Smooth muscle cell (in vitro differentiated cells): ENCODE measurements around the gene CDYL. TPM values are rescaled to one million over a fixed set of nuclear protein-coding genes. Genes with fewer than 3 reads are reported as not detected.
A peak's percentile ranks its signal among the peaks of the same experiment; 100 is the strongest.

Experiments
- DNase-seq: peaks from one replicate; lab custom pipeline; 2025; ENCODE audit not compliant: unreplicated experiment; lab: John Stamatoyannopoulos, UW
- H2AFZ ChIP-seq: fragments of 200-600 bp; sonication (generic); 2 replicates; pipeline ENCODE4 v1.6.0; 2016; ENCODE audit warnings: antibody characterized with exemption, low read depth, mild to moderate bottlenecking
- H3F3A ChIP-seq: fragments of 200-600 bp; sonication (generic); 2 replicates; pipeline ENCODE4 v1.6.0; 2017; ENCODE audit warnings: antibody characterized with exemption, low read depth
- H3K27ac ChIP-seq: fragments of 200-600 bp; sonication (generic); 2 replicates; pipeline ENCODE4 v1.5.1; 2016; ENCODE audit warnings: low read depth, mild to moderate bottlenecking
- H3K27me3 ChIP-seq: fragments of 200-600 bp; sonication (generic); 2 replicates; pipeline ENCODE4 v1.6.1; 2016; ENCODE audit warnings: low read depth, mild to moderate bottlenecking
- H3K36me3 ChIP-seq: fragments of 200-600 bp; sonication (generic); 2 replicates; pipeline ENCODE4 v1.5.1; 2016; ENCODE audit warnings: low read depth
- H3K4me1 ChIP-seq: fragments of 200-600 bp; sonication (generic); 2 replicates; pipeline ENCODE4 v1.5.1; 2016; ENCODE audit warnings: low read depth
- H3K4me2 ChIP-seq: fragments of 200-600 bp; sonication (generic); 2 replicates; pipeline ENCODE4 v1.6.0; 2016; ENCODE audit warnings: mild to moderate bottlenecking
- H3K4me3 ChIP-seq: fragments of 200-600 bp; sonication (generic); 2 replicates; pipeline ENCODE4 v1.5.1; 2016; ENCODE audit warnings: mild to moderate bottlenecking
- H3K79me2 ChIP-seq: fragments of 200-600 bp; sonication (generic); 2 replicates; pipeline ENCODE4 v1.6.0; 2016; ENCODE audit warnings: low read depth, mild to moderate bottlenecking
- H3K9ac ChIP-seq: fragments of 200-600 bp; sonication (generic); 2 replicates; pipeline ENCODE4 v1.6.0; 2016; ENCODE audit warnings: low read depth
- H3K9me3 ChIP-seq: fragments of 200-600 bp; sonication (generic); replicated peaks from 2 replicates; pipeline ENCODE4 v1.5.1; 2016; ENCODE audit warnings: low read depth
- H4K20me1 ChIP-seq: fragments of 200-600 bp; sonication (generic); 2 replicates; pipeline ENCODE4 v1.6.0; 2016; ENCODE audit warnings: low read depth
- WGBS: methylation state at CpG from one replicate; pipeline ENCODE4 v1.1.7; 2016; ENCODE audit warnings: low lambda C conversion rate; 5-methylcytosine and 5-hydroxymethylcytosine counted together
- polyA plus RNA-seq: library from polyadenylated mRNA; unstranded; fragments of >200 nt; fragmentation: Nextera tagmentation; extraction: Ambion mirVana; gene quantifications from 2 replicates; pipeline ENCODE4 v1.2.1, GENCODE V29; 2016
- total RNA-seq: library from RNA; depleted of rRNA; stranded (reverse); fragments of >200 nt; gene quantifications from 2 replicates; pipeline ENCODE4 v1.2.3, GENCODE V29; 2014
- TF ChIP-seq, protein P1 (sequence below): fragments of 200-600 bp; sonication (generic); IDR thresholded peaks from 2 replicates; pipeline ENCODE4 v1.5.1; 2017; ENCODE audit warnings: borderline replicate concordance, mild to moderate bottlenecking, antibody characterized with exemption; ENCODE audit not compliant: insufficient read depth, poor library complexity, severe bottlenecking

The CDYL gene, protein sequence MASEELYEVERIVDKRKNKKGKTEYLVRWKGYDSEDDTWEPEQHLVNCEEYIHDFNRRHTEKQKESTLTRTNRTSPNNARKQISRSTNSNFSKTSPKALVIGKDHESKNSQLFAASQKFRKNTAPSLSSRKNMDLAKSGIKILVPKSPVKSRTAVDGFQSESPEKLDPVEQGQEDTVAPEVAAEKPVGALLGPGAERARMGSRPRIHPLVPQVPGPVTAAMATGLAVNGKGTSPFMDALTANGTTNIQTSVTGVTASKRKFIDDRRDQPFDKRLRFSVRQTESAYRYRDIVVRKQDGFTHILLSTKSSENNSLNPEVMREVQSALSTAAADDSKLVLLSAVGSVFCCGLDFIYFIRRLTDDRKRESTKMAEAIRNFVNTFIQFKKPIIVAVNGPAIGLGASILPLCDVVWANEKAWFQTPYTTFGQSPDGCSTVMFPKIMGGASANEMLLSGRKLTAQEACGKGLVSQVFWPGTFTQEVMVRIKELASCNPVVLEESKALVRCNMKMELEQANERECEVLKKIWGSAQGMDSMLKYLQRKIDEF
- total RNA-seq (34.5 and 49.9 TPM in 2 replicates), polyA plus RNA-seq (28.7 and 37.2 TPM in 2 replicates)

- Histone ChIP-seq H3K4me2 (peak within 1 kb of the TSS; percentile 89), H3F3A (peaks cover 20% of the 10 kb centered on the region), H3K36me3 (no peaks in the 10 kb centered on the region), H3K79me2 (peaks cover 41% of the 10 kb centered on the region), H2AFZ (peak within 1 kb of the TSS; percentile 81), H3K4me3 (peak within 1 kb of the TSS; percentile 66), H3K9me3 (peaks cover 8% of the 10 kb centered on the region), H3K9ac (peak within 1 kb of the TSS; percentile 62), H3K4me1 (peaks cover 27% of the 10 kb centered on the region), H4K20me1 (peaks cover 37% of the 10 kb centered on the region), H3K27ac (peak within 1 kb of the TSS; percentile 80), H3K27me3 (no peaks in the 10 kb centered on the region)
- TF ChIP-seq, protein P1, sequence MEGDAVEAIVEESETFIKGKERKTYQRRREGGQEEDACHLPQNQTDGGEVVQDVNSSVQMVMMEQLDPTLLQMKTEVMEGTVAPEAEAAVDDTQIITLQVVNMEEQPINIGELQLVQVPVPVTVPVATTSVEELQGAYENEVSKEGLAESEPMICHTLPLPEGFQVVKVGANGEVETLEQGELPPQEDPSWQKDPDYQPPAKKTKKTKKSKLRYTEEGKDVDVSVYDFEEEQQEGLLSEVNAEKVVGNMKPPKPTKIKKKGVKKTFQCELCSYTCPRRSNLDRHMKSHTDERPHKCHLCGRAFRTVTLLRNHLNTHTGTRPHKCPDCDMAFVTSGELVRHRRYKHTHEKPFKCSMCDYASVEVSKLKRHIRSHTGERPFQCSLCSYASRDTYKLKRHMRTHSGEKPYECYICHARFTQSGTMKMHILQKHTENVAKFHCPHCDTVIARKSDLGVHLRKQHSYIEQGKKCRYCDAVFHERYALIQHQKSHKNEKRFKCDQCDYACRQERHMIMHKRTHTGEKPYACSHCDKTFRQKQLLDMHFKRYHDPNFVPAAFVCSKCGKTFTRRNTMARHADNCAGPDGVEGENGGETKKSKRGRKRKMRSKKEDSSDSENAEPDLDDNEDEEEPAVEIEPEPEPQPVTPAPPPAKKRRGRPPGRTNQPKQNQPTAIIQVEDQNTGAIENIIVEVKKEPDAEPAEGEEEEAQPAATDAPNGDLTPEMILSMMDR: no peak
- DNase-seq: peak; percentile 97
- WGBS: 0% methylated on average over 12 of the region's 55 CpGs
These were observed at the start of gene CDYL for GRCh38 chr6:4776131-4776492. TSS of gene CDYL (plus strand) at chr6:4776404. CDS start at chr6:4776784, 380 bp downstream.

GRCh38 chr6:4726645-4727044 is 49.6 kb upstream of the CDYL start:
- Histone ChIP-seq H4K20me1 (no peaks in the 10 kb centered on the region), H3K27ac (no peak overlapping the region), H3K9ac (no peak overlapping the region), H3K4me2 (no peak overlapping the region), H3K4me3 (no peak overlapping the region), H3K27me3 (no peaks in the 10 kb centered on the region), H2AFZ (no peak overlapping the region), H3K79me2 (no peaks in the 10 kb centered on the region), H3K4me1 (peaks cover 8% of the 10 kb centered on the region), H3F3A (peaks cover 11% of the 10 kb centered on the region), H3K9me3 (no peaks in the 10 kb centered on the region), H3K36me3 (no peaks in the 10 kb centered on the region)
- no peak for DNase-seq
- 95% methylated on average over 1 of the region's 1 CpG for WGBS
- TF ChIP-seq, protein P1: no peak

DNA sequence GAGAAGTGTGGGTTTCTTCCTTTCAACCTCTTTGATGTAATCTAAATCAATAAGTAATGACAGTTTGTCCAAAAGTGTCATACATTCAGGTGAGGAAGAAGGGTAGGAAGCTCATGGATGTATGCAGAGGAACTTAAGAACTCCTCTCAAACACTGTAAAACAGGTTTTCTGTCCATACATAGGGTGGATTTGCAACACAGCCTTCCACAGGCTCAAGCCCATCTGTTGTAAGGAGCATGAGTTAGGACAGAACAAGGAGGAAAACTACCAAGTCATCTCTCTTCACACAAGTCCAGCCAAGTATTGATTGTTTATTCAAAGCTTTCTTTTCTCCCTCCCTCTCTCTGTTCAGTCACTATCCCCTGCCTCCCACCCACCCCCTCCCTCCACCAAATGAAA is 49.0 kb upstream of the CDYL start:
- H3F3A ChIP-seq: peaks cover 11% of the 10 kb centered on the region
- H3K27me3 ChIP-seq: no peaks in the 10 kb centered on the region
- H3K27ac ChIP-seq: peak overlapping the region; percentile 67
- no peaks in the 10 kb centered on the region for H3K36me3 ChIP-seq
- H3K9me3 ChIP-seq: no peaks in the 10 kb centered on the region
- H2AFZ ChIP-seq: no peak overlapping the region
- H3K9ac ChIP-seq: peak overlapping the region; percentile 4
- no peak for DNase-seq
- TF ChIP-seq, protein P1: no peak
- H3K4me1 ChIP-seq: peaks cover 8% of the 10 kb centered on the region
- H3K4me2 ChIP-seq: peak overlapping the region; percentile 69
- no peaks in the 10 kb centered on the region for H3K79me2 ChIP-seq
- no peaks in the 10 kb centered on the region for H4K20me1 ChIP-seq
- no peak overlapping the region for H3K4me3 ChIP-seq
